Tongue (tissue), 2 donors: ENCODE results near the gene ENPP5. TPM values are rescaled to one million over a fixed set of nuclear protein-coding genes. Genes with fewer than 3 reads are reported as not detected.
"Not testable (repeated sequence)": the region's sequence is repeated elsewhere in the genome, so short reads cannot be mapped to it uniquely, and the experiment has no call there.

Experiments
- DNase-seq: peaks from one replicate; pipeline ENCODE4 v3.0.0-alpha.2; 2015
- total RNA-seq: library from RNA; depleted of rRNA; stranded (reverse); fragments of >200 nt; gene quantifications from one replicate; pipeline ENCODE4 v1.2.3, GENCODE V29; 2014

ENPP5 gene
- total RNA-seq, 1 donor from 2014 or later = 9.6 TPM

DNA sequence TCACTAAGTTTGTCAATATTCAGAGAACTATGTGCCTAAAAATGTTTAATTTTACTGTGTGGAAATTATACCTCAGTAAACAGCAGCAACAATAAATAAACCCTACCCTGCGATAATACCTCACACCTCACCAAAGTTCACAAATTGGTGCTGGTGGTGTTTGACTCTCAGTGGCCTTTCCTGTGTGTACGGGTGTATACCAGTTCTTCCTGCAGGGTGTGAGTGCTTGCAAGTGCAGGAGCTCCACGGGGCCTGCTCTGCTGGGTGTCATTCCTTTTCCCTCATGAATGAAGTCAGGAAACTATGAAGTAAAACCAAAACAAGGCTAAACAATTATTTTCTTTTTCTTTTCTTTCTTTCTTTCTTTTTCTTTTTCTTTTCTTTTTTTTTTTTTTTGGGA is 4.1 kb upstream of the ENPP5 start:
- no peak for DNase-seq

GRCh38 chr6:46172176-46172575 is 1.4 kb upstream of the ENPP5 start:
- DNase-seq = no peak

- no peak for DNase-seq
Measured at GRCh38 chr6:46160102-46160501, 10.7 kb downstream of the ENPP5 start.

DNA sequence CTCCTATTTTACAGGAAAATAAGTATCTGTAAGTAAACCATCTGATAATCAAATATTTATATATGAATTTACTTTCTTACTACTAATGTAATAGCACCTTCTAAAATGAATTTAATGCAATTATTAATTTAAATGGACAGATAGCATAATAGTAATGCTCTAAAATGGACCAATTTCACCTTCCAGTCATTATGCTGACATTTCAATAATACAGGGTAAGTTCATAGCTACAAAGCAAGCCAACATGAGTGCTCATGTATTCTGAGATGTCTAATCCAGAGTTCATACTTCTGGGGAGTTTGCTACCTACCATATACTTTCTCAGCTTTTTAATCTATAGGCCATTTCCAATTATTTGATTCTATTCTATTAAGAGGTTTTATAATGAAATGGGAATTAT is 11.6 kb downstream of the ENPP5 start:
- no peak for DNase-seq

- no peak for DNase-seq
Measured at GRCh38 chr6:46156701-46157100, 14.1 kb downstream of the ENPP5 start.

- not testable (repeated sequence) for DNase-seq
Measured at GRCh38 chr6:46149066-46149465, 21.7 kb downstream of the ENPP5 start.

GRCh38 chr6:46144270-46144669 is 26.5 kb downstream of the ENPP5 start:
- no peak for DNase-seq

DNA sequence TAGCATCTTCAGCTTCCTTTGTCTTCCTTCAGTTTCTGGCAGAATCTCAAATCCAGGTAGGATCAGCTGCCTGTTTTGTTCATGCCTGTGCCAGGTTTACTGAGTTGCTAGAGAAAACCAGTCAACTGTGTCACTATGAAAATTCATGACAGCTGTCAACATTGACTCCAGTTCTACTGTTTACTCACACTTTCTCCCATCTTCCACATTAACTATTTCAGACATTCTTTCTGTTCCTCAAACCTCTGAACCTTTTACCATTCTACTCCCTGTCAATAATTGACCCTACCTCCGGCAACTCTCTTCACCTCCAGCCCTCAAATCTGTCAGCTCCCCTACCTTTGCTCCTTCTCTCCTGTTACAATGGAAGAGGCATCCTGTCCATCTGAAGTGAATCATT is 32.5 kb downstream of the ENPP5 start:
- peak; percentile 20 for DNase-seq

- DNase-seq = no peak
Measured at GRCh38 chr6:46137387-46137786, 33.4 kb downstream of the ENPP5 start.

DNA sequence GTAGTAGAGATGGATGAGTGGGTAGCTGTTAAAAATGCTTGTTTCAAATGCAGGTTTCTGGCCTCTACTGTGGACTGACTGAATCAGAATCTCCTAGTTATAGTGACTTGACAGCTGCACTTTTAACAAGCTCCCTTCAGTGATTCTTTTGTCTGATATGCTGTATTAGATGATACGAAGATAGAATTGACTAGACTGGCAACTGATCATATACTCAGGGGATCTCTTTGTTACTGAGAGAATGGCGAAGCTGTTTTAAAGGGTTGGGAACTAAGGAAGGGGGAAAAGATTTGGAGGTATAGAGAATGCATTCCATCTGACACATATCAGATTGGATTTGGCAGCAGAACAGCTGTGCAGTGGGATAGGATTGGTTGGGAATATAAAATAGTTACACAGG is 33.9 kb downstream of the ENPP5 start:
- DNase-seq = peak; percentile 16

DNA sequence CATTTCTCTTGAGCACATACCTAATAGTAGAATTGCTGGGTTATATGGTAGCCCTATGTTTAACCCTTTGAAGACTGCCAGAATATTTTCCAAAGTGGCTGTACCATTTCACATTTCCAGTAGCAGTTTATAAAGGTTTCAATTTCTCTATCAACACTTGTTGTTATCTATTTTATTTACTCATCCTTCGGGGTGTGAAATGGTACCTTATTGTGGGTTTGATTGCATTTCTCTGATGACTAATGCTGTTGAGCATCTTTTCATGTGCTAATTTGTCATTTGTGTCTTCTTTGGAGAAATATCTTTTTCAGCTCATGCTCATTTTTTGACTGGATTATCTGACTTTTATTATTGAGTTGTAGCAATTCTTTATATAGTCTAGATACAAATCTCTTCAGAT is 35.6 kb downstream of the ENPP5 start:
- no peak for DNase-seq

- DNase-seq = no peak
Measured at GRCh38 chr6:46134216-46134615, 36.6 kb downstream of the ENPP5 start.

GRCh38 chr6:46131291-46131690 is 39.5 kb downstream of the ENPP5 start:
- DNase-seq = not testable (repeated sequence)

DNA sequence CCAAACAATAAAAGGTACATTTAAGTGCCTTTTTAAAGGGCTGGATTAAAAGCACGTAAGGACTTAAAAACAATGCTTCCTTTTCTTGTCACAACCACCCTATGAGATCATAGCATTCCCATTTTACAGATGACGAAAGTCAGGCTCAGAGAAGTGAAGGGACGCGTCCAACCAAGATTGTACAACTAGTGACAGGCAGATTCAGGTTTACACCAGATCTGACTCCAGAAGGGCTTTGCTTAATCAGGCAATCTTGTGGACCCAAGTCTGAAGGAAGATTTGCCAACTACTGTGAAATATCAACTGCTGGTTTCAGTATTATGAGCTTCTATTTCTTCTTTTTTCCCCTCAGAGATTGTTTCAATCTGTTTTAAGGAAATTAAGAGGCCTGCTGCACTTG is 40.1 kb downstream of the ENPP5 start:
- DNase-seq = no peak

DNA sequence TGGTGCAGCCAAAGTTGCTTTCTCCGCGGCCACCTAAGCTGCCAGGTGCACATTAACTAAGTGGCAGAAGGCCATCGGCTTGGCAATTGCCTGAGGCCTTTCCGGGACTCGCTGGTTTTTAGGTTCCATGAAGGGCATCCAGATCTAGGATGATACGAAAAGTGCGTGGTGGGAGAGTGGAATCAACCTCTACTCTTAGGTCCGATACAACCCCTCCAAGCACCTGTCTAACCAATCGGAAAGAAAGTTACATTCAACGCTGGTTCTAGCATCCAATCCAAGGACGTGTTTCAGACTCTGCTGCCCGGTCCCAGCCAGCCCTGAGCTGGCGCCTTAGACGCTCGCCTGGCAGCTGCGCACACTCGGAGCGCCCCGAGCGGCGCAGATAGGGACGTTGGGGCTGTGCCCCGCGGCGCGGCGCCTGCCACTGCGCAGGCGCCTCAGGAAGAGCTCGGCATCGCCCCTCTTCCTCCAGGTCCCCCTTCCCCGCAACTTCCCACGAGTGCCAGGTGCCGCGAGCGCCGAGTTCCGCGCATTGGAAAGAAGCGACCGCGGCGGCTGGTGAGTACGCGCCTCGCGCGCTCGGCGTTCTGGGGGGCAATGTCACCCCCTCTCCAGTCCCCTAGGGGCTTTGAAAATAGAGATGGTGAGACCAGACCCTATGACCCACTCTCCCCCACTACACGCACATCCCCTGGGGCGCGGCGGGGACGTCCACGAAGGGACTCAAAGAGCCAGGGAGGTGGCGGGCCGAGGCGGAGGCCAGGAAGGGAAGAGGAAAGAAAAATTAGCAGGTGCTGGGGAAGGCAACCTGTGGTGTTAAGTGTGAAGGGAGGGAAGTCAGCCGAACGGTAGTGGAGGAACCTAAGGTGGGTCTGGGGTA is 40.9 kb downstream of the ENPP5 start, which contains the start of gene ENPP4:
TSS of gene ENPP4 (plus strand) at position 361 of the 883 bp plus-strand sequence. CDS start 9,595 bp downstream, outside the sequence.
- peak; percentile 96 for DNase-seq

- no peak for DNase-seq
Measured at GRCh38 chr6:46129291-46129628, 41.5 kb downstream of the ENPP5 start.

- DNase-seq = no peak
Measured at GRCh38 chr6:46128476-46128875, 42.3 kb downstream of the ENPP5 start.

DNA sequence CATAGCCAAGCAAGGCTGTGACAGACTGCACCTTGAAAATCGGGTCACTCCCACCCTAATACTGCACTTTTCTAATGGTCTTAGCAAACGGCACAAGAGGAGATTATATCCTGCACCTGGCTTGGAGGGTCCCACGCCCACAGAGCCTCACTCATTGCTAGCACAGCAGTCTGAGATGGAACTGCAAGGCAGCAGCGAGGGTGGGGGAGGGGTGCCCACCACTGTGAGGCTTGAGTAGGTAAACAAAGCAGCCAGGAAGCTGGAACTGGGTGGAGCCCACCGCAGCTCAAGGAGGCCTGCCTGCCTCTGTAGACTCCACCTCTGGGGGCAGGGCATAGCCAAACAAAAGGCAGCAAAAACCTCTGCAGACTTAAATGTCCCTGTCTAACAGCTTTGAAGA is 51.1 kb downstream of the ENPP5 start:
- DNase-seq = not testable (repeated sequence)

GRCh38 chr6:46118836-46119235 is 51.9 kb downstream of the ENPP5 start:
- DNase-seq = no peak

GRCh38 chr6:46118157-46118556 is 52.6 kb downstream of the ENPP5 start:
- DNase-seq = no peak

- no peak for DNase-seq
Measured at GRCh38 chr6:46116289-46116688, 54.5 kb downstream of the ENPP5 start.

- no peak for DNase-seq
Measured at GRCh38 chr6:46115634-46116033, 55.1 kb downstream of the ENPP5 start.

DNA sequence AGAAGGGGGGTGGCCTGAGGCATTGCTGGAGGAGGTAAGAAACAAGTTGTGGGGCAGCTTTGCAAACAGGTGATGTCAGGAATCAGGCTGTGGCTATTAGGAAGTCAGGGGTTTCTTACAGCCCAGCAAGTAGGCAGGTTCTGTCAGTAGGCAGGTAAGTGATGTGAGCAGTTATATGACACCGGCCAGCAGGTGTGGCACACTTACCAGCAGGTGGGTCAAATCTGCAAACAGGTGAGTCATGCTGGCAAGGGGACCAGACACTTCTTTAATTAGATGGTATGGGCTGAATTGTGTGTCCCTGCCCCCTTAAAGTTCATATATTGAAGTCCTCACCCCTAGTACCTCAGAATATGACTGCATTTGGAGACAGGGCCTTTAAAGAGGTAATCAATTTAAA is 57.4 kb downstream of the ENPP5 start:
- DNase-seq = no peak
